RWPE2 (cell line): ENCODE measurements around the gene CFAP65.

Experiments
- ATAC-seq: fragments of 200-7000 bp; cut with Tn5 transposase; 3 replicates; pipeline ENCODE4 v1.9.1; 2021; ENCODE audit warnings: low read depth
- DNase-seq: peaks from one replicate; pipeline ENCODE4 v3.0.0-alpha.2; 2020; ENCODE audit warnings: low spot score
- H3K27ac ChIP-seq: fragments of 450-650 bp; 2 replicates; pipeline ENCODE4 v1.5.1; 2017; ENCODE audit warnings: mild to moderate bottlenecking; ENCODE audit not compliant: poor library complexity, severe bottlenecking
- H3K27me3 ChIP-seq: fragments of 250-450 bp; sonication (Bioruptor Pico); 2 replicates; pipeline ENCODE4 v1.5.1; 2021; ENCODE audit warnings: mild to moderate bottlenecking, moderate library complexity; ENCODE audit not compliant: insufficient read depth, poor library complexity, severe bottlenecking
- H3K36me3 ChIP-seq: fragments of 250-450 bp; sonication (Bioruptor Pico); 2 replicates; pipeline ENCODE4 v1.5.1; 2020; ENCODE audit warnings: low read depth, mild to moderate bottlenecking, moderate library complexity
- H3K4me1 ChIP-seq: fragments of 250-450 bp; sonication (Bioruptor Pico); 2 replicates; pipeline ENCODE4 v1.5.1; 2021; ENCODE audit warnings: mild to moderate bottlenecking, moderate library complexity; ENCODE audit not compliant: insufficient read depth, poor library complexity, severe bottlenecking
- H3K4me3 ChIP-seq: fragments of 250-450 bp; sonication (Bioruptor Pico); 2 replicates; pipeline ENCODE4 v1.5.1; 2021; ENCODE audit warnings: mild to moderate bottlenecking, moderate library complexity; ENCODE audit not compliant: severe bottlenecking
- H3K9me3 ChIP-seq: fragments of 250-450 bp; sonication (Bioruptor Pico); 2 replicates; pipeline ENCODE4 v1.5.1; 2021; ENCODE audit warnings: mild to moderate bottlenecking, moderate library complexity; ENCODE audit not compliant: severe bottlenecking
- TF ChIP-seq, protein P1 (sequence below): fragments of 450-650 bp; IDR thresholded peaks from one replicate; pipeline ENCODE4 v1.5.1; 2017; ENCODE audit warnings: mild to moderate bottlenecking, moderate library complexity; ENCODE audit not compliant: poor library complexity, severe bottlenecking

CFAP65 gene

DNA sequence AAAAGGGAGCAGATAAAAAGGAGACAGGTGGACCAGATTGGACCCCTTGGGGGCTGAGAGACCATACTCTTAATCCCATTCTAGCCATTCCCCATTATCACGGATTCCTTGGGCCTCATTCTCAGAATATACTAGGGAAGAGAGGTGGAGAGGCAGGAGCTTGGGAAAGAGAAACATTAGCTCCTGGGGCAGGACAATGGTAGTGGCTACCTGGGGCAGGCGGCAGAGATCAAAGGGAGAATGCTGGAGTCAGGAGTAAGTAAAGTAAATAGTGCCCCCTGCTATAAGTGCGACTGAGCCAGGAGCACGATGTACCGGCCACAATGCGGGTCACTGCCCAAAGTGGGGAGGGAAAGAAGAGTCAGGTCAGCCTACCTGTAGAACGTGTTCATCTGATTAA is 39.8 kb upstream of the CFAP65 start:
- TF ChIP-seq, protein P1, sequence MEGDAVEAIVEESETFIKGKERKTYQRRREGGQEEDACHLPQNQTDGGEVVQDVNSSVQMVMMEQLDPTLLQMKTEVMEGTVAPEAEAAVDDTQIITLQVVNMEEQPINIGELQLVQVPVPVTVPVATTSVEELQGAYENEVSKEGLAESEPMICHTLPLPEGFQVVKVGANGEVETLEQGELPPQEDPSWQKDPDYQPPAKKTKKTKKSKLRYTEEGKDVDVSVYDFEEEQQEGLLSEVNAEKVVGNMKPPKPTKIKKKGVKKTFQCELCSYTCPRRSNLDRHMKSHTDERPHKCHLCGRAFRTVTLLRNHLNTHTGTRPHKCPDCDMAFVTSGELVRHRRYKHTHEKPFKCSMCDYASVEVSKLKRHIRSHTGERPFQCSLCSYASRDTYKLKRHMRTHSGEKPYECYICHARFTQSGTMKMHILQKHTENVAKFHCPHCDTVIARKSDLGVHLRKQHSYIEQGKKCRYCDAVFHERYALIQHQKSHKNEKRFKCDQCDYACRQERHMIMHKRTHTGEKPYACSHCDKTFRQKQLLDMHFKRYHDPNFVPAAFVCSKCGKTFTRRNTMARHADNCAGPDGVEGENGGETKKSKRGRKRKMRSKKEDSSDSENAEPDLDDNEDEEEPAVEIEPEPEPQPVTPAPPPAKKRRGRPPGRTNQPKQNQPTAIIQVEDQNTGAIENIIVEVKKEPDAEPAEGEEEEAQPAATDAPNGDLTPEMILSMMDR: no peak
- H3K36me3 ChIP-seq: no peaks in the 10 kb centered on the region
- H3K4me3 ChIP-seq: no peak overlapping the region
- H3K4me1 ChIP-seq: no peaks in the 10 kb centered on the region
- no peak overlapping the region for H3K27ac ChIP-seq
- H3K9me3 ChIP-seq: no peaks in the 10 kb centered on the region
- H3K27me3 ChIP-seq: no peaks in the 10 kb centered on the region
- DNase-seq (no peak), ATAC-seq (no peak)

DNA sequence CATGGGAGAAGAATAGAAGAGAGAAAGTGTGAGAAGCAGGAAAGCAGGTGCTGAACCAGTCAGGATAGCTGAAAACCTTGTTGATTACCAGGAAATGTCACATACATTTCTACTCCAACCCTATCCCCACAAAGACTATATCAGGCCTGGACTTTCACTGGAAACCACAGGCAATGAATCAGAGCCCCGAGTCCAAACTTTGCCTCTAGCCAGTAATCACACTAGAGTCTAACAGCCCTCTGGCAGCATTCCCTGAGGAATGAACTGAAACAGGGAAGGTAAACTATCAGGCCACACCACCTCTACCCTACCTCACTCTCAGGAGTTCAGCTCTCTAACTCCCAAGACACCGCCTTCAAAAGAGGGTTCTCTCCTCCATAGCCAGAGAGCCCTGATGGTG is 38.1 kb upstream of the CFAP65 start:
- ATAC-seq: no peak
- H3K27ac ChIP-seq: no peak overlapping the region
- TF ChIP-seq, protein P1: no peak
- H3K36me3 ChIP-seq: no peaks in the 10 kb centered on the region
- no peaks in the 10 kb centered on the region for H3K9me3 ChIP-seq
- no peak overlapping the region for H3K4me3 ChIP-seq
- H3K27me3 ChIP-seq: no peaks in the 10 kb centered on the region
- no peak for DNase-seq
- no peaks in the 10 kb centered on the region for H3K4me1 ChIP-seq

DNA sequence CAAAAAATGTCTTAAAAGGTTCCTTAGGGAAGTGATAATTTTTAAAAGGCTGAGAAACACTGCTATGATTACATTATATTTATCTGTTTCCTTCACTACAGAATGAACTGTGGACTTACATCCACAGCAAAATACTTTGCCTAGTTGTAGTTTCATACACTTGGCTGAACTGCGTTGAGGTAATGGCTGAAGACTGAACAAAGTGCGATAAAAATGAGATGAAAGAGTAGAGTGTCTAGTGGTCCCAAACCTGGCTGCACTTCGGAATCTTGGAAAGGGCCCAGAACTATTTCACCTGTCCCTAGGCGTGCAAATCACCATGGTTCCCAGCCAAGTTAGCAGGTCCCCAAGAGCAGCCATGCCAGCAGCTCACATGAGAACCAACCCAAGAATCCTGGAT is 37.6 kb upstream of the CFAP65 start:
- TF ChIP-seq, protein P1: no peak
- Histone ChIP-seq H3K27me3 (no peaks in the 10 kb centered on the region), H3K27ac (no peak overlapping the region), H3K36me3 (no peaks in the 10 kb centered on the region), H3K4me3 (no peak overlapping the region), H3K4me1 (no peaks in the 10 kb centered on the region), H3K9me3 (no peaks in the 10 kb centered on the region)
- ATAC-seq (no peak), DNase-seq (no peak)

DNA sequence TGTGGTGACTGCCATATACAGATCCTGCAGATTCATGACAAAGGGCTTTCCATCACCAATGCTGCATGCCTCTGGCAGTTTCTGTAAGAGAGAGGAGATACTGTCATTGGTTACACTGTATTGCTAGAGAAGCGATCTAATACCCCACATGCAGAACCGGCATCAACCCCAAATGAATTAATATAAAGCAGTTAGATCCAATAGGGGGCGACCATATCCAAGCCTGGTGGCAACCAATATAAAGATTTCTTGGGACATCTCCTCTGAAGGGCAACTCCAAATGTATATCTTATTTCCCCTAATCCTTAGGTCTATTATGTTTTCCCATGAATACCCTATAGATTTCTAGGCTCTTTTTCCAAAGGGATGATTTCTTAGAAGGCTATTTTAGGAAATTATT is 36.8 kb upstream of the CFAP65 start:
- no peak for ATAC-seq

DNA sequence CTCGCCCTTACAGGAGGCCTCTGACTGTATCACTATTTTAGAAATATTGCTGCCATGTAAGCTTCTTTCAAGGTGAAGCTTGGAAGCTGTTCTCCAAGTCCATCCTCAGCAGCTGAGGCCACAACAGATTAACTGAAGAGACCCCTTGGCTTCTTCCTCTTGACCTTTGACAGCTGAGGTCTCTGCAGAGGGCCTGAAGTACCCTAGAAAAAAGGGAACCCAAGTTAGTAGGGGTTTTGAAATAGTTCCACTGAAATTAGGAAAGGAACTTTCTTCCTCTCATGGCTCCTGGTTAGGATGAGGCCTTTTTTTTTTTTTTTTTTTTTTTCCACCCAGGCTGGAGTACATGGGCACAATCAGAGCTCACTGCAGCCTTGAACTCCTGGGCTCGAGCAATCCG is 34.9 kb upstream of the CFAP65 start:
- no peaks in the 10 kb centered on the region for H3K27me3 ChIP-seq
- ATAC-seq (no peak), DNase-seq (no peak)
- TF ChIP-seq, protein P1: no peak
- no peak overlapping the region for H3K27ac ChIP-seq
- H3K4me3 ChIP-seq: no peak overlapping the region
- peaks cover 5% of the 10 kb centered on the region for H3K4me1 ChIP-seq
- H3K36me3 ChIP-seq: no peaks in the 10 kb centered on the region
- H3K9me3 ChIP-seq: no peaks in the 10 kb centered on the region

More for the DNA sequence above, 36.8 kb upstream of the CFAP65 start:
- TF ChIP-seq, protein P1: no peak
- Histone ChIP-seq H3K4me1 (no peaks in the 10 kb centered on the region), H3K4me3 (no peak overlapping the region), H3K27me3 (no peaks in the 10 kb centered on the region), H3K9me3 (no peaks in the 10 kb centered on the region), H3K27ac (no peak overlapping the region), H3K36me3 (no peaks in the 10 kb centered on the region)
- DNase-seq: no peak
